HTERT RPE-1 (cell line): ENCODE measurements around the gene ZFPL1.

Experiments
- in situ Hi-C: fragments of 300-500 bp; cut with MboI; formaldehyde crosslinking; loops from 4 replicates; pipeline ENCODE4 v1.14.3; 2020; ENCODE audit warnings: low sequenced_read_pairs

The ZFPL1 gene

DNA sequence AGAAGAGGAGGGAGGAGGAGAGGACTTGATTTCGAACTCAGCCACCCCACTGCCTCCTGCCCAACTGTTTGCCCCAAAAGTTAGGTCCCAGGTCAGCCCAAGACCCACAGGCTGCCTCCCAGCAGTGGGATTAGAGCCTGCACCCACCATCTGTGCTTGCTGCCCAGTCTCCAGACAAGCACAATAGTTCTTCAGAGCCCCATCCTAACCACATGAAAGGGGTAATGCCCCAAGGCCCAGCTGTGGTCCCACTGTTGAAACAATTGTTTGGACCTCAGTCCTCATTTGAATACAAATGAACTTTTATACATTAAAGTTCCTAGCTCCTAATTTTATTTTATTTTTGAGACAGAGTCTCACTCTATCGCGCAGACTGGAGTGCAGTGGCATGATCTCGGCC is 6.6 kb downstream of the ZFPL1 start:
- in situ Hi-C loops = no loop called here

GRCh38 chr11:65095427-65095826 is 11.4 kb downstream of the ZFPL1 start:
- in situ Hi-C loops = no loop called here

GRCh38 chr11:65095974-65096806 is 12.2 kb downstream of the ZFPL1 start, which contains the start of gene VPS51:
Gene VPS51, plus strand, starts transcription at chr11:65096214. Its CDS starts 37 bp downstream, at chr11:65096251.
- in situ Hi-C loops = no loop called here

- in situ Hi-C loops = no loop called here
Observed at GRCh38 chr11:65096926-65097325, 12.9 kb downstream of the ZFPL1 start.

DNA sequence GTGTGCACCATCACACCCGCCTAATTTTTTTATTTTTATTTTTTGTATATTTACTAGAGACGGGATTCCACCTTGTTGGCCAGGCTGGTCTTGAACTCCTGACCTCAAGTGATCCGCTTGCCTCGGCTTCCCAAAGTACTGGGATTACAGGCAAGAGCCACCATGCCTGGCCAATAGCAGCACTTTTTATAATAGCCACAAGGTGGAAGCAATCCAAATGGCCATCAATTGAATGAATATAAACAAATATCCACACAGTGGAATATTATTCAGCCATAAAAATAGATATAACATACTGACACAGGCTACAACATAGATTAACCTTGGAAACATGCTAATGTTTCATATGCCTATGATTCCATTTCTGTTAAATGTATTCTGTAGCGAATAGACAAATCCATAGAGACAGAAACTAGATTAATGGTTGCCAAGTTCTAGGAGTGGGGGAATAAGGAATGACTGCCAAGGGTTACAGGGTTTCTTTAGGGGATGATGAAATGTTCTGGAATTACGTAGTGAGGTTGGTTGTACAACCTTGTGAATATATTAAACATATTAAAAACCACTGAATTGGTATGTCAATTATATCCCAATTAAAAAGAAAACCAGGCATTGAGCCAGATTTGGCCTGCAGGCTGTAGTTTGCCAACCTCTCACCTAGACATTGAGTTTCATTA is 16.8 kb downstream of the ZFPL1 start:
- in situ Hi-C loops = no loop called here

GRCh38 chr11:65102142-65103095 is 18.4 kb downstream of the ZFPL1 start:
- in situ Hi-C loops = no loop called here

DNA sequence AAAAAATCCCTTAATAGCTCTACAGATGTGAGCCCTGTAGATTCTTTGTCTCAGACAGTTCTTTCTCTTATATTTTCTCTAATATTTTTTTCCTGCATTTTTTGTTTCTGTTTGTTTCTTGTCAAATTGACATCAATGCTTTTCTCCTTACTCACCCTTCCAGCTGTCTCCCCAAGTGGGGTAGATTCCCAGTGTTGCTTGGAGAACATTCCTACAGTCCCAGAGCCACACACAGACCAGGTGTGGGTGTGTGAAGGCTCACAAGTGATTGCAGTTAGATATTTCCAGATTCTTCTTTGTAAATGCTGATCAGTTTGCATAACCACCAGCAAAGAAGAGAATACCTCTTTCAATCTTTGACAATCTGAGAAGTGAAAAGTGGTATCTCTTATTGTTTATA is 19.5 kb downstream of the ZFPL1 start:
- in situ Hi-C loops = no loop called here

GRCh38 chr11:65104628-65105027 is 20.6 kb downstream of the ZFPL1 start:
- in situ Hi-C loops = no loop called here

- in situ Hi-C loops = no loop called here
Observed at GRCh38 chr11:65107078-65107477, 23.1 kb downstream of the ZFPL1 start.

- in situ Hi-C loops = no loop called here
Observed at GRCh38 chr11:65107751-65108468, 23.9 kb downstream of the ZFPL1 start.

- in situ Hi-C loops = no loop called here
Observed at GRCh38 chr11:65108469-65109123, 24.6 kb downstream of the ZFPL1 start.

GRCh38 chr11:65109231-65110198 is 25.5 kb downstream of the ZFPL1 start:
- in situ Hi-C loops = no loop called here

GRCh38 chr11:65110354-65110861 is 26.4 kb downstream of the ZFPL1 start:
- in situ Hi-C loops = no loop called here

DNA sequence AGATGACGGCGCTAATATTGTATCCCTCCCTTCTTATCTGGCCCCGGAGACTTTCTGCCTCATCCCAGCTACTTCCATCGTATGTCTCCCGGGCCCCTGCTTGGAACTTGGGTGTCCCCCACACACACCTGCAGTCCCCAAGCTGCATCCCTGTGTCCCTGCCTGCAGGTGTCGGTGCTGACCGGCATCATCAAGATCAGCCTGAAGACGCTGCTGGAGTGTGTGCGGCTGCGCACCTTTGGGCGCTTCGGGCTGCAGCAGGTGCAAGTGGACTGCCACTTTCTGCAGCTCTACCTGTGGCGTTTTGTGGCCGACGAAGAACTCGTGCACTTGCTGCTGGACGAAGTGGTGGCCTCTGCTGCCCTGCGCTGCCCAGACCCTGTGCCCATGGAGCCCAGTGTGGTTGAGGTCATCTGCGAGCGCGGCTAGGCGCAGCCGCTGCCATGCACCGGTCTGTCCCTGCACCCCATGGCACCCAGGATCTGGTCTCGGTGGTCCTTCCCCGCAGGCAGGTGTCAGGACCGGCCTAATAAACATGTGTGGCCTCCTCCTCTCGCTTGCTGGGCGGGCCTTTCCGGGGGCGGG is 27.2 kb downstream of the ZFPL1 start:
- in situ Hi-C loops = no loop called here

GRCh38 chr11:65111744-65112545 is 27.9 kb downstream of the ZFPL1 start, which contains the start of gene TM7SF2:
Gene TM7SF2, plus strand, starts transcription at chr11:65111872. Its CDS starts 144 bp downstream, at chr11:65112016.
- in situ Hi-C loops = no loop called here

DNA sequence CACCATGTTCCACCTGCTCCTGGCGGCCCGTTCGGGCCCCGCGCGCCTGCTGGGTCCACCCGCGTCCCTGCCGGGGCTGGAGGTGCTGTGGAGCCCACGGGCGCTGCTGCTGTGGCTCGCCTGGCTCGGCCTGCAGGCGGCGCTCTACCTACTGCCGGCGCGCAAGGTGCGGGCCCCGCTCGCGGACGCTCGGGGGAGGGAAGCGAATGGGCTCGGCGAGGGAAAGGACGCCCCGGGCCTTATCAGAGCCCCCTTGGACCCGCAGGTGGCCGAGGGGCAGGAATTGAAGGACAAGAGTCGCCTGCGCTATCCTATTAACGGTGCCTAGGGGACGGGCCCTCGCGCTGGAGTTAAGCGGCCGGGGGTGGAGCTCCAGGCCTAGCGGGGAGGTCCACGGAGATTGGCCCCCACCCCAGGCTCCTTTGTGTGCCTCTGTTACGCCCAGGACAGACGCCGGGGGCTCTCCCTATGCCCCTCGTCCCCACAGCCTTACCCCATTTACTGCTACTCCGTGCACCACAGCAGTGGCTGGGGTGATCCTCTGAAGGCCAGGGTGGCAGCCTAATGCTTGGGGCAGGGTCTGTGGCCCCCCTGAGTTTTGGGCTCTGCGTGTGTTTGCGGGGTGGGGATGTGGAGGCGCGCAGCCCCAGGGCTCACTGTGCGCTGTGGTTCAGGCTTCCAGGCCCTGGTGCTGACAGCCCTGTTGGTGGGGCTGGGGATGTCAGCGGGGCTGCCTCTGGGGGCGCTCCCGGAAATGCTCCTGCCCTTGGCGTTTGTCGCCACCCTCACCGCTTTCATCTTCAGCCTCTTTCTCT is 28.7 kb downstream of the ZFPL1 start:
- in situ Hi-C loops = no loop called here
